HG02884 (cell line): ENCODE data around the gene IL25.
"Not testable (repeated sequence)": the region's sequence is repeated elsewhere in the genome, so short reads cannot be mapped to it uniquely, and the experiment has no call there.

Experiments used
- ATAC-seq: cut with Tn5 transposase; IDR thresholded peaks from one replicate; pipeline ENCODE4 v1.9.1; 2021; ENCODE audit warnings: mild to moderate bottlenecking, moderate library complexity; ENCODE audit not compliant: unreplicated experiment

The IL25 gene

DNA sequence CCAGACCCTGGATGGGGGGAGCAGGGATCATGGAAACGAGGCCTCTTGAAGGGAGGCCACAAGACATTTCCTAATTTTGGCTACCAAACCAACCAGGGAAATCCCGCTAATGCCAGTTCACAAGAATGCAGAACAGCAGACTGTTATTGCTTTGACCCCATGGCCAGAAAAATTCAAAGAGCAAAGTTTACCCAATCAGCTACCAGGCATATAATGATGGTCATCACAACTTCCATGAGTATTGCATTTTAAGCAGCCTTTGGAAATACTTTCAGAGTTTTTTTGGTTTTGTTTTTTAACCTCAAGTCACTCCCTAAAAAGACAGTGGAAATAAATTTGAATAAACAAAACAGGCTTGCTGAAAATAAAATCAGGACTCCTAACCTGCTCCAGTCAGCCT, at the start of gene IL25:
TSS of gene IL25 (plus strand) at position 301 of the 400 bp plus-strand sequence.
- no peak for ATAC-seq

GRCh38 chr14:23323838-23324454, 48.7 kb upstream of the IL25 start:
- ATAC-seq: no peak

GRCh38 chr14:23324455-23324846, 48.2 kb upstream of the IL25 start:
- ATAC-seq: no peak

DNA sequence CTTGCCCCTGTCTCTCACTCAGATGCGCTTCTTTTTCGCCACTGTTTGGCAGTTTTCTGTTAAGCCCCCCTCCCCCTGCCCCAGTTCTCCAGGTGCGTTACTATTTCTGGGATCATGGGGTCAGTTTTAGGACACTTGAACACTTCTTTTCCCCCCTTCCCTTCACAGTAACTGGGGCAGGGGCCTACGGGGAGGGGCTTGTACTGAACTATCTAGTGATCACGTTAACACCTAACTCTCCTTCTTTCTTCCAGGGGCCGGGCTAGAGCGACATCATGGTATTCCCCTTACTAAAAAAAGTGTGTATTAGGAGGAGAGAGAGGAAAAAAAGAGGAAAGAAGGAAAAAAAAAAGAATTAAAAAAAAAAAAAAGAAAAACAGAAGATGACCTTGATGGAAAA, 47.6 kb upstream of the IL25 start:
- ATAC-seq: no peak

DNA sequence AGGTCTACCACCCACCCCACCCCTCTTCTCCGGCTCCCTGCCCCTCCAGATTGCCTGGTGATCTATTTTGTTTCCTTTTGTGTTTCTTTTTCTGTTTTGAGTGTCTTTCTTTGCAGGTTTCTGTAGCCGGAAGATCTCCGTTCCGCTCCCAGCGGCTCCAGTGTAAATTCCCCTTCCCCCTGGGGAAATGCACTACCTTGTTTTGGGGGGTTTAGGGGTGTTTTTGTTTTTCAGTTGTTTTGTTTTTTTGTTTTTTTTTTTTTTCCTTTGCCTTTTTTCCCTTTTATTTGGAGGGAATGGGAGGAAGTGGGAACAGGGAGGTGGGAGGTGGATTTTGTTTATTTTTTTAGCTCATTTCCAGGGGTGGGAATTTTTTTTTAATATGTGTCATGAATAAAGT, 46.9 kb upstream of the IL25 start:
- ATAC-seq: not testable (repeated sequence)

DNA sequence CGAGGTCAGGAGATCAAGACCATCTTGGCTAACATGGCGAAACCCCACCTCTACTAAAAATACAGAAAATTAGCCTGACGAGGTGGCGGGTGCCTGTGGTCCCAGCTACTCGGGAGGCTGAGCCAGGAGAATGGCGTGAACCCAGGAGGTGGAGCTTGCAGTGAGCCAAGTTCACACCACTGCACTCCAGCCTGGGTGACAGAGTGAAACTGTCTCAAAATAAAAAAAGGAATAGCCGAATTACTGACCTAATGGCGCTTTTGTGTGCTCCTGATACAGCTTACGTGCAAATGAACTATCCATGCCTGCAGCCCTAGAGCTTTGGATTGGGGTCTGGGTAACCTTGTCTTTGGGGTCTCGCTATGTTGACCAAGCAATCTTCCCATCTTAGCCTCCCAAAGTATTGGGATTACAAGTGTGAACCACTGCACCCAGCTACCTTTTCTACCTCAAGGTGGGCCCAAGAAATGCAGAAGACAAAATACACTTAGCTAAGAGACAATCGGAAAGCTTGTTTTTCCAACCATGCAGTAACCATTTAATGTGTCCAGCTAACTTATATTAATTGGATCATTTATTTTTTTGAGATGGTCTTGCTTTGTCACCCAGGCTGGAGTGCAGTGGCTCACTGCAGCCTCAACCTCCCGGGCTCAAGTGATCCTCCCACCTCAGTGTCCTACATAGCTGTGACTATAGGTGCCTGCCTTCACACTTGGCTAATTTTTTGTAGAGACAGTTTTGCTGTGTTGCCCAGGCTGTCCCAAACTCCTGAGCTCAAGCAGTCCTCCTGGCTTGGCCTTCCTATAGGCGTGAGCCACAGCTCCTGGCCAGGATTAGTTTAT, 45.9 kb upstream of the IL25 start:
- ATAC-seq: no peak

- no peak for ATAC-seq
These were observed 44.5 kb upstream of the IL25 start for GRCh38 chr14:23327947-23328744.

DNA sequence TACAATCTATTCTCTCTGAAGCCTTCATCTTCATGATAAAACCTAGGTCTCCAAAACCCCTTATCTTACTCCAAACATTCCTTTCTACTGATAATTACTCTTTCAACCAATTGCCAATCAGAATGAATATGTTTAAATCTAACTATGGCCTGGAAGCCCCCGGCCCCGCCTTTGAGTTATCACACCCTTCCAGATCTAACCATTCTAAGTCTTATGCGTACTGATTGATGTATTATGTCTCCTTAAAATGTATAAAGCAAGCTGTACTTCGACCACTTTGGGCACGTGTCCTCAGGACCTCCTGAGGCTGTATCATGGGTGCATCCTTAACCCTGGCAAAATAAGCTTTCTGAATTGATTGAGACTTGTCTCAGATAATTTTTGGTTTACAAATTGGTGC, 37.0 kb upstream of the IL25 start:
- no peak for ATAC-seq

- no peak for ATAC-seq
These were observed 32.9 kb upstream of the IL25 start for GRCh38 chr14:23339506-23340268.

GRCh38 chr14:23344481-23344880, 28.1 kb upstream of the IL25 start:
- ATAC-seq: no peak

DNA sequence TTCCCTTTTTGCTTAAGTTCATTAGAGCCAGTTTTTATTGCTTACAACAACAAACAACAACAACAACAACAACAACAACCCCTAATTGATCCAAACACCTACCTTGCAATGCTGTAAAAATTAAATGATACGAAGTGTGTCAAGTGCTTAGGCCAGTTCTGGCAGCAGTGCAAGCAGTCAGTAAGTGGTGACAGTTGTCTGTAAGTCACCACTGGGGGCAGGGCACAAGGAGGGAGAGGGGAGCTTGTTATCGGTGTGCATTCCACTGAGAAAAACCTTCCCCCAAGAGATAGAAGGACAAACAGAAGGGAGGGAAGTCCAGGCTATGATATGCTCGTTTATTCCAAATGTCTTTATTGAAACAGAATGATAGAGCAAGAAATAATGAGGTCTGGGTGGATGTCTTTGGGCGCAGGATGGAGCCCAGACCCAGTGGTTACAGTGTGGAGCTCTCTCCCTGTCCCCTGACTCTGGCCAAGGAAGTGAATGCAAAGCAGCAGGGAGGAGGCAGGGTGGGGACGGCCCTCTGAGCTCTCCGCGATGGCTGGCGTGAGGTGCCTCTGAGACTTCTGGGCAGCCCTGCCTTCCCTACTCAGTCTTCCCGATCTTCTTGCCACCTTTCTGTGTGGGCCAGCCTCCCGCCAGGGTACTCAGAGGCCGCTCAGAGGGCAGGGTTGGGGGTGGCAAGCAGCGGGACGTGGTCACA, 26.5 kb upstream of the IL25 start:
- ATAC-seq: no peak

- no peak for ATAC-seq
These were observed 25.8 kb upstream of the IL25 start for GRCh38 chr14:23346693-23347405.

DNA sequence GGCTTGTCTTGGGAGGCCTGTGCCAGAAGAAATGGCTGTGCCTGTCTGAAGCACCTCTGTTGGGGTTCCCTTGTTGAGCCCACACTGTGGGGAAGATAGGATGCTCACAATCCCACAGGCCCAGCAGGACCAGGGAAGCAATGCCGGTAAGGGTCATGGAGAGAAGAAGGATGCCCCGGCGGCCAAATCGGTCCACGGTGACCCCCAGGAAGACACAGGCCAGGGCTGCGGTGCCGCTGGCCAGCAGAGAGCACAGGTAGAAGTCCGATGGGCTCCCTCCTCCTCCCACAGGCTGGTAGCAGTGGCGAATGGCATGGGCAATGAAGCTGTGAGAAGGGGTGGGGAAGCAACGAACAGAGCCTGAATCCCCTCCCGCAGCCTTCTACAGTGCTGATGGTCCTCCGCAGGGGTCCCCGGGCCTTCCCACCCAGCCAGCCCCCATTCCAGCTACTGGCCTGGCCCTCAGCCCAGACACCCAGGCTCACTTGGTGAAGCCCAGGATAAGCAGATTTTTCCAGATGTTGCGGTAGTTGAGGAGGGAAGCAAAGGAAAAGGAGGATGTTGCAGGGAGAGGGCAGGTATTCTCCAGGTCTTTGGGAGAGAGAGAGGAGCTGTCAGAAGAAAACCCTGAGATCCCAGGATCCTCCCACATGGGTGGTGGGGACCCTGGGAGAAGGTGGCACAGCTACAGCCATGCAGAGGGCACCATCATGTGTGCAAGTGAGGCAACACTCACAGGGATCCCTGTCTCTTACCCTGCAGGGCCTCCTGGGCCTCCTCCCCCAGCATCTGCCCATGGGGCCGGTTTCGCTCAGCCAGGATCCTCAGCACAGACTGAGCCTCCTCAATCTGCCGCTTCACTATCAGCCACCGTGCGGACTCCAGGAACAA, 25.0 kb upstream of the IL25 start:
- ATAC-seq: no peak

GRCh38 chr14:23348297-23348655, 24.3 kb upstream of the IL25 start:
- ATAC-seq: no peak

DNA sequence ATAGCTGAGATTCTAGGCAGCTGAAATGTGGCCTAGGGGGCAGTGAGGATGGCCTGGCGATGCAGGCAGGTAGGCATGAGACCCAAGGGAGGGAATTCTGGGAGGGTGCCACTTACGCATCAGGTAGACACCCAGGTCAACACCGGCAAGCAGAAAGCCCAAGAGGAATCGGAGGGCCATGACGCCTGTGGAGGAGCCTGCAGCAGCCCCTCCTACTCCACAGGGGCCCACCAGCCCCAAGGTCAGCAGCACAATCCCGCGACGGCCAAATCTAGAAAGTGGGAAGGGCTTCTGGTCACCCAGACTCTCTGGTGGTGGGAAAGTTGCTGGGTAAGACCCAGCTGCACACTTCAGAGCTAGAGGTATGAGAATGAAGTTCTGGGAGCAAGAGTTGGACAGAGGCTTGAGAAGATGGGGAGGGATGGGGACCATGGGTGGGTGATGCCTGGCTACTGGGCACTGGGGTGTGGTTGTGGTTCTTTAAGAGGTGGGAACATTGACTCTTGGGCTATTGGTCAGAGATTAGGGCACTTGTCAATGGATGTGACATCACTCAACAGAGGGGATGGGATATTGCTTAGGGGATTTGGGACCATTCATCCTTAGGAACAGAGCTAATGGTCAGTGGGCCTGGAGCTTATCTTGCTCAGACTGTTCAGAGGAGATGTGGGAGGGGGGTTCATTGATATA, 23.3 kb upstream of the IL25 start:
- no peak for ATAC-seq

- no peak for ATAC-seq
These were observed 20.7 kb upstream of the IL25 start for GRCh38 chr14:23351681-23352505.
